Mucosa of descending colon (tissue), 3 donors: ENCODE data around the gene METTL4. TPM values are rescaled to one million over a fixed set of nuclear protein-coding genes. Genes with fewer than 3 reads are reported as not detected.

ENCODE experiments used
- ATAC-seq: fragments of 200-7000 bp; cut with Tn5 transposase; one replicate; pipeline ENCODE4 v1.9.1; 2020; ENCODE audit warnings: mild to moderate bottlenecking, moderate library complexity
- DNase-seq, 3 donors: peaks; one replicate each; pipeline ENCODE4 v3.0.0-alpha.2; 2020
- H3K36me3 ChIP-seq: fragments of 200-600 bp; one replicate; pipeline ENCODE4 v1.8.0; 2021; ENCODE audit warnings: low read depth, mild to moderate bottlenecking
- H3K4me1 ChIP-seq: fragments of 200-600 bp; one replicate; pipeline ENCODE4 v1.8.0; 2021; ENCODE audit warnings: low read depth, mild to moderate bottlenecking
- H3K4me3 ChIP-seq: fragments of 200-600 bp; one replicate; pipeline ENCODE4 v1.8.0; 2021; ENCODE audit warnings: mild to moderate bottlenecking
- H3K9me3 ChIP-seq: fragments of 200-600 bp; one replicate; pipeline ENCODE4 v1.8.0; 2021; ENCODE audit warnings: mild to moderate bottlenecking
- CTCF ChIP-seq: fragments of 200-600 bp; IDR thresholded peaks from one replicate; pipeline ENCODE4 v1.8.0; 2022; ENCODE audit warnings: antibody characterized with exemption, mild to moderate bottlenecking
- intact Hi-C, 2 donors: fragments of 100-400 bp; cut with DNase I in 1 of 2; cut with micrococcal nuclease in 1 of 2; formaldehyde crosslinking; loops; one replicate each; pipeline versions ENCODE4 v1.11.0 to v1.11.1; 2022; cut with DNase I, micrococcal nuclease
- total RNA-seq, 3 donors: library from RNA; stranded (reverse); fragmentation: NEBNext Ultra II Directional in 2 of 3; extraction: Animal tissue kit (Norgen Biotek cat#: 25700) in 2 of 3; gene quantifications; one replicate each; pipeline versions ENCODE4 v1.2.1 to v1.2.4, GENCODE V29; 2021 to 2023
- donor health status: DM: no; HTN: no; CAD: no; lungs with moderate emphysema.
- donor health status: DM: no; HTN: no; CAD: no.
- donor health status: DM: no; HTN: yes; CAD: no.

Gene METTL4
- total RNA-seq, 3 donors from 2014 or later: 7.6 to 13.6 (median 10.6) TPM

GRCh38 chr18:2522112-2522511, 49.2 kb downstream of the METTL4 start:
- intact Hi-C loops: no loop called here
- H3K4me1 ChIP-seq: no peaks in the 10 kb centered on the region
- no peaks in the 10 kb centered on the region for H3K36me3 ChIP-seq
- no peaks in the 10 kb centered on the region for H3K9me3 ChIP-seq
- TF ChIP-seq CTCF: no peak
- ATAC-seq: no peak
- DNase-seq: no peak
- no peak overlapping the region for H3K4me3 ChIP-seq

GRCh38 chr18:2518473-2518872, 52.8 kb downstream of the METTL4 start:
- no peaks in the 10 kb centered on the region for H3K36me3 ChIP-seq
- TF ChIP-seq CTCF: no peak
- H3K4me1 ChIP-seq: no peaks in the 10 kb centered on the region
- no peak overlapping the region for H3K4me3 ChIP-seq
- intact Hi-C loops: no loop called here
- DNase-seq (no peak), ATAC-seq (no peak)
- no peaks in the 10 kb centered on the region for H3K9me3 ChIP-seq

DNA sequence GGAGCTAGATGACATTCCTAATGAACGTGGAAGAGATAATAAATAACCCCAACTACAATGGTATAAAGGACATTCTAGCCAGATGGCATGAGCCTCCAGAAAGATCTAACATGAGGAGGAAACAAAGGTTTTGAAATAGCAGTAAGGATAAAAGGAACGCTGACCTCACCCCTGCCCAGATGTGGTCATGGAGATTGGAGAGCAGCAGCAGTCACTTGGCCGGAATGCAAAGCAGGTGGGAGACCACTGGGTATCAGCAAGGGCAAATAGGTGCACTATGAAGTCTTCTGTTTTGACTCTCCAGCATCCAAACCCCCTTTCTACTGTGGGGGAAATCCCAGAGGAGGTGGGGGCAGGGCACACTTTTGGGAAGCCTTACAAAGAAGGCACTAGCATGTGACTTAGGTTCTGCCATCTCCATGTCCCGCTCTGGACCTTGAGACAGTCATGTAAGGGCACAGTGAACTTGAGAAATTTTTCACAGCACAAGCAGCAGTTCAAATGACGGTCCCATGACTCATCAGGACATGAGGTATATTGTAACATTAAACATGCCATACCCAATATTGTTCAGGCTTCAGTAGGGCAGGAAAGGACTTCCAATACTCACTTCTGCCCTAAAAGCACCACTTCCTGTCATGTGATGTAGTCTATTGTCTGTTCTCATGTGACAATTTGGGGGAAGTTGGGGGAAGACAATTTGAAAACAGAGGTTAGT, 55.2 kb downstream of the METTL4 start:
- intact Hi-C loops: no loop called here
- no peak for TF ChIP-seq CTCF
- no peaks in the 10 kb centered on the region for H3K9me3 ChIP-seq
- H3K4me3 ChIP-seq: no peak overlapping the region
- DNase-seq (no peak), ATAC-seq (peak; percentile 42)
- no peaks in the 10 kb centered on the region for H3K4me1 ChIP-seq
- H3K36me3 ChIP-seq: no peaks in the 10 kb centered on the region

DNA sequence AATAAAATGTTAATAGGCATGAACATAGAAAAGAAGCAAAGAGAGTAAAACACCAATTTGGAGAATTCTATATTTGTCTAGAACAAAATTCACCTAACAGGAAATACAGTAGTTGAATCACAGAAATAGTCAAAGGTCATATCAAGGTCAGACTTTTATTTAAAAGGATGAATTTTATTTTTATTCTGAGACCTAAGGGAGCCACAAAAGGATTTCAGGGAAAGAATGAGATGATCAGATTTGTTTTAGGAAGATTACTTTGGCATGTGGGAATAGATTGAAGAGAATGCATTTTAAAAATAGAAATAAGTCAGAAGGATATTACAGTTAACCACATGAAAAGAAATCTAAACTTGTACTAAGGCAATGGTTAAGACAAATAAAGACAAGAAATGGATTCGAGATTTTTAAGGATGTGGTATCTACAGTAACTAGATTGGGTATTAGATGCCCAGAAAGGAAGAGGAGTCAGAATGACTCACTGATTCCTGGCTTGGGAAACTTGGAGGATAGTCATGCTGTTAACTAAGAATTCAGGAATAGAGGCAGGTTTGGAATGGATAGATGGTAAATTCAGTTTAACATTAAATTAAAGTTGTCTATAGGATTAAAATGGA, 56.0 kb downstream of the METTL4 start:
- intact Hi-C loops: no loop called here
- H3K4me3 ChIP-seq: no peak overlapping the region
- TF ChIP-seq CTCF: no peak
- ATAC-seq (no peak), DNase-seq (no peak)
- no peaks in the 10 kb centered on the region for H3K9me3 ChIP-seq
- no peaks in the 10 kb centered on the region for H3K36me3 ChIP-seq
- H3K4me1 ChIP-seq: no peaks in the 10 kb centered on the region

GRCh38 chr18:2513616-2514015, 57.7 kb downstream of the METTL4 start:
- intact Hi-C loops: no loop called here
- Histone ChIP-seq H3K36me3 (no peaks in the 10 kb centered on the region), H3K4me3 (no peak overlapping the region), H3K4me1 (no peaks in the 10 kb centered on the region), H3K9me3 (no peaks in the 10 kb centered on the region)
- DNase-seq (no peak), ATAC-seq (no peak)
- no peak for TF ChIP-seq CTCF
